B cell (primary cell): Measurements from ENCODE around the gene PGS1.

Experiments
- CTCF ChIP-seq: fragments of 200-600 bp; IDR thresholded peaks from one replicate; pipeline ENCODE4 v1.8.0; 2022; ENCODE audit warnings: antibody characterized with exemption, mild to moderate bottlenecking
- EZH2 ChIP-seq: IDR thresholded peaks from 2 replicates; pipeline ENCODE4 v1.6.1; 2012; ENCODE audit warnings: borderline replicate concordance, low read depth, mild to moderate bottlenecking, moderate library complexity, low read length; ENCODE audit not compliant: insufficient read depth, poor library complexity, severe bottlenecking

GRCh38 chr17:78378225-78379130 is at the start of gene PGS1:
- no peak for TF ChIP-seq CTCF
- TF ChIP-seq EZH2: no peak
